GM12874 (cell line): ENCODE measurements around the gene SAMD10.

Source experiments
- CTCF ChIP-seq: IDR thresholded peaks from 2 replicates; pipeline ENCODE4 v1.5.1; 2011; ENCODE audit warnings: low read depth, mild to moderate bottlenecking, control low read depth, low read length, moderate library complexity; ENCODE audit not compliant: insufficient read depth

The SAMD10 gene

GRCh38 chr20:64022671-64023360, 43.4 kb upstream of the SAMD10 start:
- no peak for TF ChIP-seq CTCF

GRCh38 chr20:64021124-64021975, 41.9 kb upstream of the SAMD10 start:
- no peak for TF ChIP-seq CTCF

GRCh38 chr20:64015635-64016034, 36.2 kb upstream of the SAMD10 start:
- no peak for TF ChIP-seq CTCF

GRCh38 chr20:64011366-64011779, 31.9 kb upstream of the SAMD10 start:
- TF ChIP-seq CTCF = no peak

- no peak for TF ChIP-seq CTCF
These were observed 31.3 kb upstream of the SAMD10 start for GRCh38 chr20:64010711-64011237.

- no peak for TF ChIP-seq CTCF
These were observed 30.5 kb upstream of the SAMD10 start for GRCh38 chr20:64009811-64010387.

GRCh38 chr20:64006902-64007301, 27.5 kb upstream of the SAMD10 start:
- TF ChIP-seq CTCF = no peak
